ENCODE data around the gene USH2A. TPM values are rescaled to one million over a fixed set of nuclear protein-coding genes. Genes with fewer than 3 reads are reported as not detected.

USH2A gene
- total RNA-seq, 6 donors from 2014 or later, result under 0.01 to 0.11 TPM; not detected in 4

- TF ChIP-seq CTCF (IDR thresholded peaks at IDR 0.05) (no peak), EP300 (IDR thresholded peaks at IDR 0.05) (no peak), POLR2A (IDR thresholded peaks at IDR 0.05) (no peak), POLR2AphosphoS5 (IDR thresholded peaks at IDR 0.05) (no peak)
- Histone ChIP-seq H3K36me3 (no peaks in the 10 kb centered on the region), H3K4me3 (no peak overlapping the region), H3K27ac (no peak overlapping the region), H3K27me3 (no peaks in the 10 kb centered on the region), H3K9me3 (no peaks in the 10 kb centered on the region), H3K4me1 (no peaks in the 10 kb centered on the region)
- ATAC-seq (ENCODE audit: low FRiP score in 2 of 2) (no peak), DNase-seq (no peak)
- 71 to 83% methylated on average over 2 of the region's 2 CpGs for WGBS, 2 donors
These were observed 93.0 kb downstream of the USH2A start for GRCh38 chr1:216330262-216330661.

GRCh38 chr1:216325946-216326345, 97.3 kb downstream of the USH2A start:
- TF ChIP-seq CTCF (IDR thresholded peaks at IDR 0.05), result no peak
- no peak for TF ChIP-seq POLR2AphosphoS5 (IDR thresholded peaks at IDR 0.05)
- Histone ChIP-seq H3K36me3 (no peaks in the 10 kb centered on the region), H3K4me3 (no peak overlapping the region), H3K27ac (no peak overlapping the region), H3K27me3 (no peaks in the 10 kb centered on the region), H3K4me1 (no peaks in the 10 kb centered on the region), H3K9me3 (no peaks in the 10 kb centered on the region)
- WGBS, 2 donors, result 69 to 70% methylated on average over 2 of the region's 2 CpGs
- ATAC-seq (ENCODE audit: low FRiP score in 2 of 2) (no peak), DNase-seq (no peak)

- DNase-seq (peak in 1 of 2 donors; percentile 29), ATAC-seq (ENCODE audit: low FRiP score in 2 of 2) (no peak)
- no peaks in the 10 kb centered on the region for H3K27me3 ChIP-seq
- no peaks in the 10 kb centered on the region for H3K9me3 ChIP-seq
- H3K36me3 ChIP-seq, result no peaks in the 10 kb centered on the region
- H3K4me1 ChIP-seq, result no peaks in the 10 kb centered on the region
- H3K27ac ChIP-seq, result no peak overlapping the region
- no peak overlapping the region for H3K4me3 ChIP-seq
- 92% methylated on average over 7 of the region's 7 CpGs for WGBS, 2 donors
- TF ChIP-seq EP300 (IDR thresholded peaks at IDR 0.05) (no peak), POLR2AphosphoS5 (IDR thresholded peaks at IDR 0.05) (no peak), CTCF (IDR thresholded peaks at IDR 0.05) (no peak), POLR2A (IDR thresholded peaks at IDR 0.05) (no peak)
These were observed 97.9 kb downstream of the USH2A start for GRCh38 chr1:216325336-216325735.

- Histone ChIP-seq H3K27me3 (no peaks in the 10 kb centered on the region), H3K27ac (no peak overlapping the region), H3K9me3 (no peaks in the 10 kb centered on the region), H3K36me3 (no peaks in the 10 kb centered on the region), H3K4me3 (no peak overlapping the region), H3K4me1 (no peaks in the 10 kb centered on the region)
- DNase-seq (no peak), ATAC-seq (ENCODE audit: low FRiP score in 2 of 2) (no peak)
- WGBS, 2 donors, result 80 to 83% methylated on average over 6 of the region's 6 CpGs
- TF ChIP-seq POLR2AphosphoS5 (IDR thresholded peaks at IDR 0.05), result no peak
- no peak for TF ChIP-seq POLR2A (IDR thresholded peaks at IDR 0.05)
- TF ChIP-seq CTCF (IDR thresholded peaks at IDR 0.05), result no peak
- no peak for TF ChIP-seq EP300 (IDR thresholded peaks at IDR 0.05)
These were observed 99.9 kb downstream of the USH2A start for GRCh38 chr1:216323344-216323743.

- H3K27ac ChIP-seq, result no peak overlapping the region
- no peak for DNase-seq
- WGBS, 2 donors, result 54 to 68% methylated on average over 3 of the region's 3 CpGs
- ATAC-seq (ENCODE audit: low FRiP score in 2 of 2), result no peak
- H3K27me3 ChIP-seq, result no peaks in the 10 kb centered on the region
- H3K4me1 ChIP-seq, result no peaks in the 10 kb centered on the region
- no peaks in the 10 kb centered on the region for H3K36me3 ChIP-seq
- no peak overlapping the region for H3K4me3 ChIP-seq
- H3K9me3 ChIP-seq, result no peaks in the 10 kb centered on the region
- TF ChIP-seq CTCF (IDR thresholded peaks at IDR 0.05) (no peak), POLR2AphosphoS5 (IDR thresholded peaks at IDR 0.05) (no peak), POLR2A (IDR thresholded peaks at IDR 0.05) (no peak), EP300 (IDR thresholded peaks at IDR 0.05) (no peak)
These were observed 108.7 kb downstream of the USH2A start for GRCh38 chr1:216314379-216315095.
